NT2/D1 (cell line): ENCODE data around the gene SAG.

ENCODE experiments used
- DNase-seq: peaks from one replicate; pipeline ENCODE4 v3.0.0-alpha.2; 2011; ENCODE audit warnings: low read depth, low spot score
- H3K27me3 ChIP-seq: 2 replicates; pipeline ENCODE4 v1.6.0; 2011; ENCODE audit warnings: mild to moderate bottlenecking; ENCODE audit not compliant: insufficient read length, insufficient read depth
- H3K36me3 ChIP-seq: 2 replicates; pipeline ENCODE4 v1.6.1; 2011; ENCODE audit warnings: mild to moderate bottlenecking, low read length, mixed read lengths; ENCODE audit not compliant: insufficient read depth, insufficient read length
- H3K4me1 ChIP-seq: 2 replicates; pipeline ENCODE4 v1.5.1; 2011; ENCODE audit not compliant: insufficient read depth, insufficient read length
- H3K4me3 ChIP-seq: 2 replicates; pipeline ENCODE4 v1.5.1; 2011; ENCODE audit warnings: low read depth; ENCODE audit not compliant: insufficient read length
- H3K9ac ChIP-seq: 2 replicates; pipeline ENCODE4 v1.6.0; 2011; ENCODE audit warnings: low read depth; ENCODE audit not compliant: insufficient read length
- H3K9me3 ChIP-seq: 2 replicates; pipeline ENCODE4 v1.5.1; 2011; ENCODE audit warnings: mild to moderate bottlenecking, low read length; ENCODE audit not compliant: insufficient read depth
- SUZ12 ChIP-seq: IDR thresholded peaks from 2 replicates; pipeline ENCODE4 v1.6.1; 2011; ENCODE audit not compliant: insufficient read length, insufficient read depth; ENCODE audit errors: extremely low read depth
- YY1 ChIP-seq: IDR thresholded peaks from 2 replicates; pipeline ENCODE4 v1.6.1; 2011; ENCODE audit not compliant: insufficient read length, insufficient read depth
- ZNF274 ChIP-seq: IDR thresholded peaks from 2 replicates; pipeline ENCODE4 v1.6.1; 2011; ENCODE audit warnings: mild to moderate bottlenecking, low read depth, low read length

The SAG gene

DNA sequence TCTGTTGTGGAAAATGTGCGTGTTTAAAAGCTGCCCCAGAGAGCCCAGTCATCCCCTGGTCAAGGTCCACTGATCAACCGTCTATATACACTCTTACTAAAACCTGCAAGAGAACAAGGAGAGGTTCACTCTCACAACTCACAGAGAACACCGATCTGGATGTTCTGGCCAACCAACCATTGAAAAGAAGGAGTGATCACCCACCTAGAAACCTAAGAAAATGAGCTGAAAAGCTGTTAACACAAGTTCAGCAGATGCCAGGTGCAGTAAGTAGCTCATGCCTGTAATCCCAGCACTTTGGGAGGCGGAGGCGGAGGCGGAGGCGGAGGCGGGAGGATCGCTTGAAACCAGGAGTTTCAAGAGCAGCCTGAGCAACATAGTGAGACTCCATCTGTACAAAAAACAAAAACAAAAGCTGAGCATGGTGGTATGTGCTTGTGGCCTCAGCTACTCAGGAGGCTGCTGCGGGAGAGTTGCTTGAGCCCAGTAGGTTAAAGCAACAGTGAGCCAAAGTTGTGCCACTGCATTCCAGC lies 41.7 kb upstream of the SAG start:
- Histone ChIP-seq H3K27me3 (no peaks in the 10 kb centered on the region), H3K4me3 (no peak overlapping the region), H3K9me3 (no peaks in the 10 kb centered on the region), H3K9ac (no peak overlapping the region), H3K36me3 (peaks cover 96% of the 10 kb centered on the region), H3K4me1 (no peaks in the 10 kb centered on the region)
- TF ChIP-seq SUZ12 (no peak), YY1 (no peak), ZNF274 (no peak)
- DNase-seq: no peak

DNA sequence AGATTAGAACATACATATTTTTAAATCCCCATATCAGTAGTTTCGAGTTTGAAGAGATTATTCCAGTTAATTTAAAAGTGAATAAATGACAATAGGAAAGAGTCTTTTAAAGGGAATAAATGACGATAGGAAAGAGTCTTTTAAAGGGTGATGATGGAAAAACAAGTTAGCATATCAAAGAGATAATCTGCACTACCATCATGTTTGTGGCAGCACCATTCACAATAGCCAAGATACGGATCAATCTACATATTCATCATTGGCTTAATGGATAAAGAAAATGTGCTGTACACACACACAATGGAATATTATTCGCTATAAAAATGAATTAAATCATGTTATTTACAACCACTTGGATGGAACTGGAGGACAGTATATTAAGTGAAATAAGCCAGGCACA lies 41.1 kb upstream of the SAG start:
- H3K4me3 ChIP-seq: no peak overlapping the region
- no peak for TF ChIP-seq ZNF274
- no peak for TF ChIP-seq SUZ12
- TF ChIP-seq YY1: no peak
- H3K4me1 ChIP-seq: no peaks in the 10 kb centered on the region
- DNase-seq: no peak
- no peaks in the 10 kb centered on the region for H3K9me3 ChIP-seq
- no peaks in the 10 kb centered on the region for H3K27me3 ChIP-seq
- no peak overlapping the region for H3K9ac ChIP-seq
- peaks cover 95% of the 10 kb centered on the region for H3K36me3 ChIP-seq

DNA sequence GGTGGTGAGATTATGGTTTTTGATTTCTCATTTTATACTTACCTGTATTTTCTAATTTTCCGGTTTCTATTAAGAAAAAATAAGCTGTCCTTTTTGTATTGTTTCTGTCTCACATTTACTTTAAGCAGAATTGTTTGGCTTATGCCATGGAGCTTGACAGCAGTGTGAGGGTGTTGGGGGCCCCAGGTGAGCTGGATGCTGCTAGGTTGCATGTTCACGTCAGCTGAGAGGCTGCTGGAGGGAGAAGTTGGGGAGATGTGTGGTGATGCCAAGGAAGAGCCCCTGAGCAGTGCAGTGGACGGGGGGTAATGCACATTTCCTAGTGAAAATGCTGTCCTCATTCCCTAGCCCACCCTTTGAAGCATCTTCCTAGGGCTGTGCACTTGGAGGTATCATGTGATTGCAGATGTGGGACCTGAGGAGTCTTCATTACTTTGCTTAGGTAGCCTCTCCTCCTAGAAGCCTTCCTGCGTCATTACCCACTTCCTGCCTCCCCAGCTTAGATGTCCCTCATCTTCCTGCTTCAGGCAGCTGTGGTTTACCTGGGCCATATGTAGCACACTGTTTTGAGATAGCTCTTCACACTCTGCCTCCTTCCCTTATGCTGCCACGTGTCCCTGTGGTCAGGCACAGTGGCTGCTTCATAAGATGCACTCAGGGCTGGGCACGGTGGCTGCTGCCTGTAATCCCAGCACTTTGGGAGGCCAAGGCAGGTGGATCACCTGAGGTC lies 39.9 kb upstream of the SAG start:
- Histone ChIP-seq H3K9ac (no peak overlapping the region), H3K27me3 (no peaks in the 10 kb centered on the region), H3K9me3 (no peaks in the 10 kb centered on the region), H3K36me3 (peaks cover 95% of the 10 kb centered on the region), H3K4me3 (no peak overlapping the region), H3K4me1 (no peaks in the 10 kb centered on the region)
- no peak for DNase-seq
- TF ChIP-seq YY1 (no peak), ZNF274 (no peak), SUZ12 (no peak)

DNA sequence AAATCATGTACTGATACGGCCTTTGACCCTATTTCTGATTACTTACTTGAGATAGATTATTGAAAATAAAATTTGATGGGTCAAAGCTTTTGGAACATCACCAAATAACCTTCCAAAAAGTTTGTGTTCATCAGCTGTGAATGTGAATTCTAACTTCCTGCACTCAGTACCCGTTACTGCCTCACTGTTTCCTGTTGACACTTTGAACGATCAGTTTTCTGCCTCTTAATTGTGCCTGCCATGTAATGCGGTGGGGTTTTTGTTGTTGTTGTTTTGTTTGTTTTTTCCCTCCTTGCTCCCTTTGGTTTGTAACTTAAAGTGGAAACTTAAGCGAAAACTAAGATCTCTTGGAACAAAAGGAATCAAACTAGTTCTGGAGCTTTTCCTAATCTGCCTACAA lies 37.2 kb upstream of the SAG start:
- H3K9ac ChIP-seq: no peak overlapping the region
- TF ChIP-seq ZNF274 (no peak), YY1 (no peak), SUZ12 (no peak)
- H3K4me1 ChIP-seq: no peaks in the 10 kb centered on the region
- no peaks in the 10 kb centered on the region for H3K27me3 ChIP-seq
- no peak for DNase-seq
- no peak overlapping the region for H3K4me3 ChIP-seq
- H3K36me3 ChIP-seq: peaks cover 96% of the 10 kb centered on the region
- no peaks in the 10 kb centered on the region for H3K9me3 ChIP-seq

DNA sequence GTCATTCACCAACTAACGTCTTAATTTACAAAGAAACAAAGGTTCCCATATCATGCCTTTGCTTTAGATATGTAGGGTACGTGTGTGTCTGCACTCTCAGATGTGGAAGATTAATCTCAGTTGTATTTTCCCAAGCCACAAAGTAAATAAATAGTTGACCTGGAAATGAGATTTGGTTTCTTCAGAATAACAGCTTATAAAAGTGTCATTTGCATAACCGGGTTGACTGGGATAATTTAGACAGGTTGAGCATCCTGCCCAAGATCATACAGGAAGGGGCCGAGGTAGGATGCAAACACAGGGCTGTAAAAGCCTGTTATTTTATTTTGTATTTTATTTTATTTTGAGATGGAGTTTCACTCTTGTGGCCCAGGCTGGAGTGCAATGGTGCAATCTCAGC lies 36.7 kb upstream of the SAG start:
- Histone ChIP-seq H3K36me3 (peaks cover 97% of the 10 kb centered on the region), H3K4me1 (no peaks in the 10 kb centered on the region), H3K9ac (no peak overlapping the region), H3K4me3 (no peak overlapping the region), H3K9me3 (no peaks in the 10 kb centered on the region), H3K27me3 (no peaks in the 10 kb centered on the region)
- TF ChIP-seq SUZ12 (no peak), YY1 (no peak), ZNF274 (no peak)
- no peak for DNase-seq

DNA sequence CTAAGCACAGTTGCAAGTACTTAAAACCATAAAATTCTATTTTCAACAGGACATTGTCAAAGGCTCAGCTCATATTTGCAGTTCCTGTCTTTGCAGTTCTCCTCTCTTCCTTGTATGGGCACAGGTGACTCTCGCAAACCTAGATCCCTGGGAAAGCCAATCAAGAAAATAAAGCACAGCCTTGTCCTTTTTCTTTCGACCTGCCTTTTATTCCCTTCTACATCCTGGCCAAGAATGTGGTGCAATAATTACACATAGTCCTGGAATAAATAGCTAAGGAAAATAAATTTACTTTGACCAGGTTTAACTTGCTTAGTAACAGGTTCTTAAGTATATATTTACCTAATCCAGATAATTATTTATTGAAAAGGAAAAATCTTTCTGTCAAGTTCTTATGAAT lies 35.9 kb upstream of the SAG start:
- peaks cover 97% of the 10 kb centered on the region for H3K36me3 ChIP-seq
- no peak overlapping the region for H3K4me3 ChIP-seq
- no peaks in the 10 kb centered on the region for H3K4me1 ChIP-seq
- no peaks in the 10 kb centered on the region for H3K27me3 ChIP-seq
- no peak overlapping the region for H3K9ac ChIP-seq
- H3K9me3 ChIP-seq: no peaks in the 10 kb centered on the region
- TF ChIP-seq YY1 (no peak), SUZ12 (no peak), ZNF274 (no peak)
- no peak for DNase-seq

DNA sequence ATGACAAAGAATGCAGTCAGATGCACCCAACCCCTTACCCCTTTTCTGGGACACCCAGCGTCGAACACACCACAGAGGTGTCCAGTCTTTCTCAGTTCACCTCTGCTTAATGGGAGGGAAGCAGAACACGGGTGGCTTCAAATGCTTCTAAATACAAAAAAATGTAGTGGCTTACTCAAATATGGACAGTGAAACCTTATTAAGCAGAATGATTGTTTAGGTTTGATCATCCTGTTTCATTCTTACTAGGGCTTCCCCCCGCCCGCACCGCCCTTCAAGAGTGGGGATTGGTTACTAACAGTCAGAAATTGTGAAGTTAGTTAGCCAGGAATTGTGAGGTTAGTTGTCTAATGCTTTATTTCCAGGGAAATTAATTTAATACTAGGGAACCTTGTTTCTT lies 34.5 kb upstream of the SAG start:
- Histone ChIP-seq H3K9me3 (no peaks in the 10 kb centered on the region), H3K36me3 (peaks cover 98% of the 10 kb centered on the region), H3K4me1 (no peaks in the 10 kb centered on the region), H3K4me3 (no peak overlapping the region), H3K9ac (no peak overlapping the region), H3K27me3 (no peaks in the 10 kb centered on the region)
- TF ChIP-seq YY1 (no peak), ZNF274 (no peak), SUZ12 (no peak)
- no peak for DNase-seq
